Gastroesophageal sphincter (tissue), 3 donors: ENCODE results near the gene PPP1R14C.

Experiments
- EP300 ChIP-seq: sonication (generic); formaldehyde crosslinking; IDR thresholded peaks from one replicate; pipeline ENCODE4 v1.6.1; 2017; ENCODE audit warnings: antibody characterized with exemption, mild to moderate bottlenecking
- POLR2A ChIP-seq, 2 donors: fragments of 450-650 bp; IDR thresholded peaks; one replicate each; pipeline ENCODE4 v1.6.1; 2017; ENCODE audit warnings: antibody characterized with exemption in 2 of 2, mild to moderate bottlenecking in 2 of 2, moderate library complexity in 1 of 2
- POLR2AphosphoS5 ChIP-seq: sonication (generic); formaldehyde crosslinking; IDR thresholded peaks from one replicate; pipeline ENCODE4 v1.6.1; 2017; ENCODE audit warnings: antibody characterized with exemption
- TF ChIP-seq, protein P1 (sequence below), 4 experiments: fragments of 200-600 bp in 2 of 4; fragments of 450-650 bp in 2 of 4; sonication (generic) in 1 of 4; IDR thresholded peaks; one replicate each; pipeline ENCODE4 v1.5.1; 2017 to 2019; ENCODE audit warnings: antibody characterized with exemption in 4 of 4, mild to moderate bottlenecking in 2 of 4, moderate library complexity in 2 of 4

- TF ChIP-seq POLR2A (IDR thresholded peaks at IDR 0.05) (no peak), POLR2AphosphoS5 (no peak), EP300 (no peak)
- TF ChIP-seq, protein P1, sequence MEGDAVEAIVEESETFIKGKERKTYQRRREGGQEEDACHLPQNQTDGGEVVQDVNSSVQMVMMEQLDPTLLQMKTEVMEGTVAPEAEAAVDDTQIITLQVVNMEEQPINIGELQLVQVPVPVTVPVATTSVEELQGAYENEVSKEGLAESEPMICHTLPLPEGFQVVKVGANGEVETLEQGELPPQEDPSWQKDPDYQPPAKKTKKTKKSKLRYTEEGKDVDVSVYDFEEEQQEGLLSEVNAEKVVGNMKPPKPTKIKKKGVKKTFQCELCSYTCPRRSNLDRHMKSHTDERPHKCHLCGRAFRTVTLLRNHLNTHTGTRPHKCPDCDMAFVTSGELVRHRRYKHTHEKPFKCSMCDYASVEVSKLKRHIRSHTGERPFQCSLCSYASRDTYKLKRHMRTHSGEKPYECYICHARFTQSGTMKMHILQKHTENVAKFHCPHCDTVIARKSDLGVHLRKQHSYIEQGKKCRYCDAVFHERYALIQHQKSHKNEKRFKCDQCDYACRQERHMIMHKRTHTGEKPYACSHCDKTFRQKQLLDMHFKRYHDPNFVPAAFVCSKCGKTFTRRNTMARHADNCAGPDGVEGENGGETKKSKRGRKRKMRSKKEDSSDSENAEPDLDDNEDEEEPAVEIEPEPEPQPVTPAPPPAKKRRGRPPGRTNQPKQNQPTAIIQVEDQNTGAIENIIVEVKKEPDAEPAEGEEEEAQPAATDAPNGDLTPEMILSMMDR (IDR thresholded peaks at IDR 0.05) = no peak
Observed at GRCh38 chr6:150169181-150169580, 26.3 kb downstream of the PPP1R14C start.
